HUES64 (cell line): ENCODE measurements around the gene SMPX.
A peak's percentile ranks its signal among the peaks of the same experiment; 100 is the strongest.
"Not testable (repeated sequence)": the region's sequence is repeated elsewhere in the genome, so short reads cannot be mapped to it uniquely, and the experiment has no call there.

Experiments used
- H3K27ac ChIP-seq: 2 replicates; pipeline ENCODE4 v1.7.0; 2013; ENCODE audit warnings: low read depth, low read length, inconsistent platforms
- H3K27me3 ChIP-seq: 2 replicates; pipeline ENCODE4 v1.6.1; 2013; ENCODE audit warnings: mild to moderate bottlenecking, low read length; ENCODE audit not compliant: insufficient read depth
- H3K36me3 ChIP-seq: 2 replicates; pipeline ENCODE4 v1.6.1; 2013; ENCODE audit warnings: mild to moderate bottlenecking, low read length; ENCODE audit not compliant: insufficient read depth
- H3K4me1 ChIP-seq: 2 replicates; pipeline ENCODE4 v1.6.1; 2013; ENCODE audit warnings: mild to moderate bottlenecking, low read length, moderate library complexity; ENCODE audit not compliant: insufficient read depth
- H3K4me3 ChIP-seq: 2 replicates; pipeline ENCODE4 v1.5.1; 2013; ENCODE audit warnings: mild to moderate bottlenecking, low read length, moderate library complexity
- H3K9ac ChIP-seq: 2 replicates; pipeline ENCODE4 v1.6.1; 2013; ENCODE audit warnings: mild to moderate bottlenecking, low read depth, low read length
- H3K9me3 ChIP-seq: 2 replicates; pipeline ENCODE4 v1.6.1; 2013; ENCODE audit warnings: low read depth, low read length; ENCODE audit not compliant: insufficient read depth
- WGBS: fragments of 150-250, 120-280 bp; methylation state at CpG from one replicate; pipeline ENCODE4 v1.1.7; 2013; ENCODE audit warnings: missing lambda C conversion rate; 5-methylcytosine and 5-hydroxymethylcytosine counted together

SMPX gene

GRCh38 chrX:21773036-21773435 is 15.1 kb upstream of the SMPX start:
- not testable (repeated sequence) for H3K27me3 ChIP-seq, H3K4me1 ChIP-seq, H3K9me3 ChIP-seq, H3K4me3 ChIP-seq, H3K27ac ChIP-seq, H3K9ac ChIP-seq, H3K36me3 ChIP-seq
- WGBS: 92% methylated on average over 2 of the region's 2 CpGs

DNA sequence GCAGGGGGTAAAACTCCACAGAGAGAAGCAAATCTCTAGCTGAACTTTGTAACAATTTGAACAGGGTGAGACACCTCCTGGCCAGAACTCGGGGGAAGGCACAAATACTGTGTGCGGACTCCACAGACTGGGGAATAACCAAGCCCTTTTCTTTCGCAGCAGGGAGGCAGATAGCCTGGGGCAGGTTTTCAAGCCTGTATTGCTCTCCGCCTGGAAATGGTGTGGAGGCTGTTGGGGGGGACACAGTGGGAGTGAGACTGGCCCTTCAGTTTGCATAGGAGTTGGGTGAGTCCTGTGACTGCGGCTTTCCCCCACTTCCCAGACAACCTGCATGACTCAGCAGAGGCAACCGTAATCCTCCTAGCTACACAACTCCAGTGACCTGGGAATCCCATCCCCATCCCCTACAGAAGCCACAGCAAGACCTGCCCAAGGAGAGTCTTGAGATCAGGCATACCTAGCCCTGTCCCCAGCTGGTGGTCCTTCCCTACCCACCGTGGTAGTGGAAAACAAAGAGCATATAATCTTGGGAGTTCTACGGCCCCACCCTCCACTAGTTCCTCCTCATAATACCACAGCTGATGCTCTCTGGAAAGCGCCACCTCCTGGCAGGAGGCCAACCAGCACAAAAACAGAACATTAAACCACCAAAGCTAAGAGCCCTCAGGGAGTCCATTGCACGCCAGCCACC is 12.9 kb upstream of the SMPX start:
- no peaks in the 10 kb centered on the region for H3K9me3 ChIP-seq
- no peak overlapping the region; the same call in 1 of the 2 replicates for H3K27ac ChIP-seq
- H3K9ac ChIP-seq: no peak overlapping the region
- no peak overlapping the region for H3K4me3 ChIP-seq
- WGBS: 66% methylated on average over 9 of the region's 10 CpGs
- H3K36me3 ChIP-seq: no peaks in the 10 kb centered on the region
- no peaks in the 10 kb centered on the region for H3K4me1 ChIP-seq
- H3K27me3 ChIP-seq: no peaks in the 10 kb centered on the region

- no peak overlapping the region for H3K4me3 ChIP-seq
- no peak overlapping the region for H3K9ac ChIP-seq
- H3K4me1 ChIP-seq: no peaks in the 10 kb centered on the region
- H3K27me3 ChIP-seq: no peaks in the 10 kb centered on the region
- H3K27ac ChIP-seq: no peak overlapping the region
- no peaks in the 10 kb centered on the region for H3K9me3 ChIP-seq
- no peaks in the 10 kb centered on the region for H3K36me3 ChIP-seq
Measured at GRCh38 chrX:21766101-21766500, 8.2 kb upstream of the SMPX start.

GRCh38 chrX:21764008-21764407 is 6.1 kb upstream of the SMPX start:
- no peaks in the 10 kb centered on the region for H3K4me1 ChIP-seq
- 94% methylated on average over 3 of the region's 3 CpGs for WGBS
- no peak overlapping the region for H3K27ac ChIP-seq
- H3K9me3 ChIP-seq: no peaks in the 10 kb centered on the region
- H3K4me3 ChIP-seq: no peak overlapping the region
- H3K36me3 ChIP-seq: no peaks in the 10 kb centered on the region
- H3K9ac ChIP-seq: no peak overlapping the region
- no peaks in the 10 kb centered on the region for H3K27me3 ChIP-seq

- no peaks in the 10 kb centered on the region for H3K4me1 ChIP-seq
- H3K27ac ChIP-seq: no peak overlapping the region
- H3K27me3 ChIP-seq: no peaks in the 10 kb centered on the region
- H3K9me3 ChIP-seq: no peaks in the 10 kb centered on the region
- no peaks in the 10 kb centered on the region for H3K36me3 ChIP-seq
- no peak overlapping the region for H3K4me3 ChIP-seq
- H3K9ac ChIP-seq: no peak overlapping the region
- no CpG with 5 or more reads among the region's 1 CpG for WGBS
Measured at GRCh38 chrX:21758488-21758887, 572 bp upstream of the SMPX start.

GRCh38 chrX:21756785-21757529 is 959 bp downstream of the SMPX start:
- Histone ChIP-seq H3K9ac (no peak overlapping the region), H3K27ac (no peak overlapping the region), H3K27me3 (no peaks in the 10 kb centered on the region), H3K36me3 (no peaks in the 10 kb centered on the region), H3K4me1 (no peaks in the 10 kb centered on the region), H3K9me3 (no peaks in the 10 kb centered on the region), H3K4me3 (no peak overlapping the region)
- WGBS: 78% methylated on average over 5 of the region's 6 CpGs

- 100% methylated on average over 1 of the region's 1 CpG for WGBS
- H3K27me3 ChIP-seq: no peaks in the 10 kb centered on the region
Measured at GRCh38 chrX:21749924-21750323, 8.0 kb downstream of the SMPX start.

DNA sequence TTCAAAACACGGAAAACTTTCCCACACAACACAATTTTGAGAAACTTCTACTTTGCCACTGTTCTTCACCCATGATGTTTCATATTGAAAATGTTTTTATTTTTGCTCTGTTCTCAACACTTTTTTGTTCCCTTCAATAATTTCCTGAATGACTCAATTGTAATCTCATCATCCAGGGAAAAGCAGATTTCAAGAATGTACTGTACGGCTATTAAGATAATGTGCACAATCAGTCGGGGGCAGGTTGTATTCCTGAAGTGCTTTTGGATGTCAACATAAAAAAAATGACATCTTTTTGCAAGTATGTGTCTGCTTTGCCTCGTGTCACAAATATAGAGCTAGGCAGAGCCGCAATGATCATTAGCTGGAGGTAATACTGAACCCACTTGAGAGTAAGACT is 9.7 kb downstream of the SMPX start:
- Histone ChIP-seq H3K9me3 (no peaks in the 10 kb centered on the region), H3K4me3 (no peak overlapping the region), H3K36me3 (no peaks in the 10 kb centered on the region), H3K4me1 (peaks cover 36% of the 10 kb centered on the region; the same call in 1 of the 2 replicates), H3K27ac (no peak overlapping the region), H3K27me3 (no peaks in the 10 kb centered on the region), H3K9ac (no peak overlapping the region)
- 63% methylated on average over 4 of the region's 5 CpGs for WGBS

More at GRCh38 chrX:21749924-21750323, 8.0 kb downstream of the SMPX start:
- H3K4me3 ChIP-seq: no peak overlapping the region
- H3K9ac ChIP-seq: no peak overlapping the region
- H3K4me1 ChIP-seq: peaks cover 28% of the 10 kb centered on the region; the same call in 1 of the 2 replicates
- H3K9me3 ChIP-seq: no peaks in the 10 kb centered on the region
- H3K36me3 ChIP-seq: no peaks in the 10 kb centered on the region
- no peak overlapping the region for H3K27ac ChIP-seq

DNA sequence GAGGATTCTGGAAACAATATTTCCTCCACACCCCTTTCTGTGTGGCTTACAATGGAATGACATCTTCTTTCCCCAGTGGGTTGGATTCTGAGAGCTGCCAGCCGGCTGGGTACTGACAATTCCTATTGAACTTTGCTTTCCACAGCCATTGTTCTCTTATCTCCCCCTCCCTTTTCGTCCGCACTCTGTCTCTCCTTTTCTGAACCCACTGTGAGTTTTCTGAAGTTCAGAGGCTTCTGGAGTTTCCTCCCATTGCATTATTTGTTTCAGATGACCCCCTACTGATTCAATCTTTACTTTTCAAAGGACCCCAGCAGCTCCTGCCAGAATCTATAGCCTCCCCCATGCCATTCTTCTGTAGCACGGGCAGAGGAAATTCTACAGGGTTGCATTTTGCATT is 10.4 kb downstream of the SMPX start:
- 2% methylated on average over 4 of the region's 4 CpGs for WGBS
- H3K36me3 ChIP-seq: no peaks in the 10 kb centered on the region
- peaks cover 36% of the 10 kb centered on the region; the same call in 1 of the 2 replicates for H3K4me1 ChIP-seq
- H3K4me3 ChIP-seq: peak overlapping the region; percentile 13
- no peak overlapping the region for H3K9ac ChIP-seq
- no peaks in the 10 kb centered on the region for H3K27me3 ChIP-seq
- H3K9me3 ChIP-seq: no peaks in the 10 kb centered on the region
- peak overlapping the region; percentile 43; the same call in 1 of the 2 replicates for H3K27ac ChIP-seq

- H3K9me3 ChIP-seq: no peaks in the 10 kb centered on the region
- H3K27me3 ChIP-seq: no peaks in the 10 kb centered on the region
- H3K4me1 ChIP-seq: peaks cover 42% of the 10 kb centered on the region; the same call in 1 of the 2 replicates
- no peaks in the 10 kb centered on the region for H3K36me3 ChIP-seq
- WGBS: 23% methylated on average over 3 of the region's 4 CpGs
- H3K9ac ChIP-seq: no peak overlapping the region
- no peak overlapping the region for H3K4me3 ChIP-seq
- no peak overlapping the region; the same call in 1 of the 2 replicates for H3K27ac ChIP-seq
Measured at GRCh38 chrX:21745756-21746155, 12.2 kb downstream of the SMPX start.

DNA sequence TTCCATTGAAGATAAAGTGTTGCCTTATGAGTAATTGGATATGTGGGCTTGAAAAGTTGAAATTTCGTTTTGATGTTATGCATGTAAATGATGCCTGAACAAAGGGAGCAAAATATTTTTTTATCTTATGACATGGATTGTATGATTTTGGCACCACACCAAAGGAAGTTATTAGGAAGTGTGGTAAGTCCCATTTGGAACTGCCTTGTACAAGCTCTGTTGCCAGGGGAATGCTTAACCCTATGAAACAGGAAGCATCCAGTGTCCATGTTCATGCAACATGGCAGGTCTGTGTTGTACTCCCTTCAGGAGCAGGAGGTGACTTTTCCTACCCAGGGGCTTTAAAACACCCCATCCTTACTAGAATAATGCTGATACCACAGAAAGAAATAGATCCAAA is 13.2 kb downstream of the SMPX start:
- H3K4me3 ChIP-seq: no peak overlapping the region
- no peaks in the 10 kb centered on the region for H3K9me3 ChIP-seq
- no peaks in the 10 kb centered on the region for H3K27me3 ChIP-seq
- peaks cover 48% of the 10 kb centered on the region; the same call in 1 of the 2 replicates for H3K4me1 ChIP-seq
- no peak overlapping the region for H3K9ac ChIP-seq
- H3K36me3 ChIP-seq: no peaks in the 10 kb centered on the region
- H3K27ac ChIP-seq: no peak overlapping the region
- 88% methylated on average over 1 of the region's 1 CpG for WGBS
